Testis (tissue), 2 donors: ENCODE measurements around the gene TUBGCP6.

Experiments used
- POLR2A ChIP-seq: fragments of 450-650 bp; IDR thresholded peaks from one replicate; pipeline ENCODE4 v1.6.1; 2017; ENCODE audit warnings: antibody characterized with exemption, mild to moderate bottlenecking, moderate library complexity
- TF ChIP-seq, protein P1 (sequence below), 3 experiments: fragments of 450-650 bp in 2 of 3; fragments of 200-600 bp in 1 of 3; sonication (generic) in 1 of 3; IDR thresholded peaks; one replicate each; pipeline ENCODE4 v1.5.1; 2016 to 2019; ENCODE audit warnings: antibody characterized with exemption in 3 of 3, mild to moderate bottlenecking in 2 of 3, moderate library complexity in 1 of 3

DNA sequence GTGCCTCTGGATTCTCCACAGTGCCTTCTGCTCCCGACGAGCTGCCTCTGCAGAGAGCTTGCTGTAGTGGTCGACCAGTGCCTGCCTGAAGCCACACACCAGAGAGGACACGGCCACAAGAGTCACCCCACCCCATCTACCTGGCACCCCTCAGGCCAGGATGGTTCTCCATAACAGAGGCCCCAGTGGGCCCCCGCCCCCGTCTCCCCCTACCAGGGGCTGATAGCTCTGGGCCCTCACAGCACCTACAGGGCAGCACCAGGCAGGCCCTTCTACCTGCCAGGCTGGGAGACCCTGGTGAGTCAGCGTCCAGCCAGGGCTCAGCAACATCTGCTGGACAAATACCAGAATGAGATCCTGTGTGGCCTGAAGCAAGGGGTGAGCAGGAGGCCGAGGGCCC is 22.3 kb downstream of the TUBGCP6 start:
- TF ChIP-seq, protein P1, sequence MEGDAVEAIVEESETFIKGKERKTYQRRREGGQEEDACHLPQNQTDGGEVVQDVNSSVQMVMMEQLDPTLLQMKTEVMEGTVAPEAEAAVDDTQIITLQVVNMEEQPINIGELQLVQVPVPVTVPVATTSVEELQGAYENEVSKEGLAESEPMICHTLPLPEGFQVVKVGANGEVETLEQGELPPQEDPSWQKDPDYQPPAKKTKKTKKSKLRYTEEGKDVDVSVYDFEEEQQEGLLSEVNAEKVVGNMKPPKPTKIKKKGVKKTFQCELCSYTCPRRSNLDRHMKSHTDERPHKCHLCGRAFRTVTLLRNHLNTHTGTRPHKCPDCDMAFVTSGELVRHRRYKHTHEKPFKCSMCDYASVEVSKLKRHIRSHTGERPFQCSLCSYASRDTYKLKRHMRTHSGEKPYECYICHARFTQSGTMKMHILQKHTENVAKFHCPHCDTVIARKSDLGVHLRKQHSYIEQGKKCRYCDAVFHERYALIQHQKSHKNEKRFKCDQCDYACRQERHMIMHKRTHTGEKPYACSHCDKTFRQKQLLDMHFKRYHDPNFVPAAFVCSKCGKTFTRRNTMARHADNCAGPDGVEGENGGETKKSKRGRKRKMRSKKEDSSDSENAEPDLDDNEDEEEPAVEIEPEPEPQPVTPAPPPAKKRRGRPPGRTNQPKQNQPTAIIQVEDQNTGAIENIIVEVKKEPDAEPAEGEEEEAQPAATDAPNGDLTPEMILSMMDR (IDR thresholded peaks at IDR 0.05): no peak
- no peak for TF ChIP-seq POLR2A
